ENCODE data around the gene TCP11L2. TPM values are rescaled to one million over a fixed set of nuclear protein-coding genes. Genes with fewer than 3 reads are reported as not detected.

Gene TCP11L2
- total and polyA plus RNA-seq, 9 of the 15 experiments (the other 6 are each of a cell fraction or from before 2014, with no cell fraction given): 0.39 to 4.5 (median 1.3) TPM

DNA sequence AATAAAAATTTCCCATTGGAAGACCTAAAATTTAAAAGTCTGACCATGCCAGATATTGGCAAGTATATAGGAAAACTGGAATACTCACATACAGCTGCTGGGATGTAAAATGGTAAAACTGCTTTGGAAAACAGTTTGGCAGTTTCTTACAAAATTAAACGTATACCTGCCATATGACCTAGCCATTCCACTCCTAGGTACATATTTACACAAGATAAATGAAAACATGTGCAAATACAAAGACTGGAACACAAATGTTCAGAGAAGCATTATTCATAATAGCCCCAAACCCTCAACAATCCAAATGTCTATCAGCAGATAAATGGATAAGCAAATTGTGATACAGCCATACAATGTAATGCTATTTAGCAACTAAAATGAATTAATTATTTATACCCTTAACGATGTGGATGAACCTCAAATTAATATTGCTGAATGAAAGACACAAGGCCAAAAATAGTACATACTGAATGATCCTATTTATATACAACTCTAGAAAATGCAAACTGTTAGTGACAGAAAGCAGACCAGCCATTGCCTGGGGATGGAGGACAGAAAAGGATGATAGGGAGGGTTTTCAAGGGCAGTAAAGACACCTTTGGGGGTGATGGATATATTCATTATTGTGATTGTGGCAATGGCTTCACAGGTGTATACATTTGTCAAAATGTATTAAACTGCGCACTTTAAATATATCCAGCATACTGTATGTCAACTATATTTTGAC, 21.3 kb upstream of the TCP11L2 start:
- DNase-seq (ENCODE audit: extremely low read depth in 1 of 4, low spot score in 3 of 4): no peak
- H2AFZ ChIP-seq (ENCODE audit: low read depth, low read length): no peak overlapping the region
- no peak for ATAC-seq
- intact Hi-C loops (cut with micrococcal nuclease) (loop anchor here (5.0 to 10.0 kb wide), 3 partner anchors 61 to 866 kb away; partner anchors contain the start of gene POLR3B), in situ Hi-C loops (cut with MboI) (loop anchor here (5.0 kb wide), 1 partner anchor 54 kb away; no protein-coding TSS in a partner anchor)
- no peak for FAIRE-seq
- no peak overlapping the region for H3K4me2 ChIP-seq (ENCODE audit: insufficient read depth, low read length)
- H3K9me3 ChIP-seq (replicated peaks; ENCODE audit: control insufficient read depth, insufficient read depth, low read depth, low read length): no peaks in the 10 kb centered on the region; the same call in 1 of the 2 replicates
- 13% methylated on average over 3 of the region's 3 CpGs for WGBS (ENCODE audit: insufficient coverage, low coverage, missing lambda C conversion rate)
- no TSS peak for BruUV-seq (replicated peaks)
- no peaks in the 10 kb centered on the region for H3K36me3 ChIP-seq (ENCODE audit: control insufficient read depth, insufficient read depth, low read length)
- no peaks in the 10 kb centered on the region for H3K9me1 ChIP-seq (ENCODE audit: control insufficient read depth, insufficient read depth, low read length)
- 0 out of 5 replicates have a peak, but pooled peaks cover 0 to 3% of the 10 kb centered on the region in 2 experiments for H3K4me1 ChIP-seq (replicated peaks in 1 of 2; ENCODE audit: control insufficient read depth in 2 of 2, insufficient read depth in 2 of 2, low read length in 2 of 2)
- no peak overlapping the region for H3K4me3 ChIP-seq
- H4K20me1 ChIP-seq (replicated peaks; ENCODE audit: control insufficient read depth, insufficient read depth, low read length): no peaks in the 10 kb centered on the region
- H3K27ac ChIP-seq (ENCODE audit: extremely low read depth, low read depth, low read length): no peak overlapping the region
- H3K79me2 ChIP-seq (ENCODE audit: control insufficient read depth, insufficient read depth, low read length): no peaks in the 10 kb centered on the region
- ChIA-PET CTCF (ENCODE audit: low intra/inter-chr PET ratio) (interaction anchor here (1.6 kb wide), 1 partner anchor 54 kb away, joined by 14 read pairs; no protein-coding TSS in a partner anchor), POLR2A (interaction anchor here (1.4 kb wide), 1 partner anchor 54 kb away, joined by 7 read pairs; no protein-coding TSS in a partner anchor)
- no peak overlapping the region for H3K9ac ChIP-seq (ENCODE audit: insufficient read depth in 1 of 2, low read depth in 2 of 2, low read length in 2 of 2)
- H3K27me3 ChIP-seq (ENCODE audit: control insufficient read depth in 2 of 2, insufficient read depth in 2 of 2, low read length in 2 of 2): peaks cover 0 to 18% of the 10 kb centered on the region in 2 experiments
- TF ChIP-seq TGIF2 (CRISPR knock-in tag; IDR thresholded peaks at IDR 0.05) (no peak), HDAC3 (IDR thresholded peaks at IDR 0.05; ENCODE audit: borderline replicate concordance, partially characterized antibody) (no peak), COPS2 (conservative IDR thresholded peaks at IDR 0.05) (no peak), EP400 (IDR thresholded peaks at IDR 0.05) (no peak), HOXB6 (CRISPR knock-in tag; IDR thresholded peaks at IDR 0.05; ENCODE audit: borderline replicate concordance) (no peak), ZNF717 (CRISPR knock-in tag; IDR thresholded peaks at IDR 0.05) (no peak), SRSF1 (IDR thresholded peaks at IDR 0.05; ENCODE audit: low read depth, low read length) (no peak), MED1 (CRISPR knock-in tag; IDR thresholded peaks at IDR 0.05; ENCODE audit: borderline replicate concordance) (no peak), MCM3 (IDR thresholded peaks at IDR 0.05) (no peak), ZNF165 (CRISPR knock-in tag; IDR thresholded peaks at IDR 0.05; ENCODE audit: borderline replicate concordance) (no peak), SRSF3 (IDR thresholded peaks at IDR 0.05; ENCODE audit: insufficient read depth, low read length) (no peak)
- TF ChIP-seq, protein P1, sequence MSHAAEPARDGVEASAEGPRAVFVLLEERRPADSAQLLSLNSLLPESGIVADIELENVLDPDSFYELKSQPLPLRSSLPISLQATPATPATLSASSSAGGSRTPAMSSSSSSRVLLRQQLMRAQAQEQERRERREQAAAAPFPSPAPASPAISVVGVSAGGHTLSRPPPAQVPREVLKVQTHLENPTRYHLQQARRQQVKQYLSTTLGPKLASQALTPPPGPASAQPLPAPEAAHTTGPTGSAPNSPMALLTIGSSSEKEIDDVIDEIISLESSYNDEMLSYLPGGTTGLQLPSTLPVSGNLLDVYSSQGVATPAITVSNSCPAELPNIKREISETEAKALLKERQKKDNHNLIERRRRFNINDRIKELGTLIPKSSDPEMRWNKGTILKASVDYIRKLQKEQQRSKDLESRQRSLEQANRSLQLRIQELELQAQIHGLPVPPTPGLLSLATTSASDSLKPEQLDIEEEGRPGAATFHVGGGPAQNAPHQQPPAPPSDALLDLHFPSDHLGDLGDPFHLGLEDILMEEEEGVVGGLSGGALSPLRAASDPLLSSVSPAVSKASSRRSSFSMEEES (CRISPR knock-in tag; IDR thresholded peaks at IDR 0.05): no peak
